Measurements from ENCODE around the gene SYCN. TPM values are rescaled to one million over a fixed set of nuclear protein-coding genes. Genes with fewer than 3 reads are reported as not detected.
A peak's percentile ranks its signal among the peaks of the same experiment; 100 is the strongest.

Gene SYCN
- total and polyA plus RNA-seq, 2 donors (not counting 3 experiments of a cell fraction or from before 2014, with no cell fraction given), result not detected

- H3K4me2 ChIP-seq (ENCODE audit: insufficient read depth, low read length), result no peak overlapping the region
- intact Hi-C loops (cut with micrococcal nuclease), result loop anchor here (5.0 kb wide), 1 partner anchor 147 kb away; no protein-coding TSS in a partner anchor
- FAIRE-seq (peak; percentile 21), DNase-seq (ENCODE audit: low read depth, low spot score) (peak; percentile 18)
- H4K20me1 ChIP-seq (replicated peaks; ENCODE audit: control insufficient read depth, extremely low read depth, insufficient read depth, low read length), result no peaks in the 10 kb centered on the region
- no peak overlapping the region for H3K4me3 ChIP-seq (replicated peaks in 1 of 3; ENCODE audit: insufficient read depth in 1 of 3, low read depth in 1 of 3, low read length in 3 of 3)
- no peaks in the 10 kb centered on the region for H3K9me1 ChIP-seq (replicated peaks; ENCODE audit: control insufficient read depth, extremely low read depth, insufficient read depth, low read length)
- no peak overlapping the region for H3K9ac ChIP-seq (replicated peaks; ENCODE audit: extremely low read depth, insufficient read depth, low read length)
- dilution Hi-C loops (cut with MboI; ENCODE audit: extremely low pct_ligation_motif_present, low sequenced_read_pairs), result no loop called here
- H3K9me3 ChIP-seq (replicated peaks; ENCODE audit: control insufficient read depth, insufficient read depth, low read length), result no peaks in the 10 kb centered on the region
- H3K4me1 ChIP-seq (ENCODE audit: control insufficient read depth, extremely low read depth, insufficient read depth, low read length), result no peaks in the 10 kb centered on the region
- H3K27ac ChIP-seq (ENCODE audit: insufficient read depth, low read depth, low read length), result no peak overlapping the region
- ChIA-PET POLR2A (no interaction called here), CTCF (interaction anchor here (0.7 to 1.2 kb wide), 5 partner anchors 9 to 77 kb away, joined by 3 to 4 read pairs (median 3); no protein-coding TSS in a partner anchor)
- no peaks in the 10 kb centered on the region for H3K79me2 ChIP-seq (ENCODE audit: control insufficient read depth, insufficient read depth, low read length)
- no peaks in the 10 kb centered on the region for H3K36me3 ChIP-seq (ENCODE audit: control insufficient read depth in 2 of 2, extremely low read depth in 1 of 2, insufficient read depth in 2 of 2, low read length in 2 of 2)
- peaks cover 33 to 38% of the 10 kb centered on the region in 2 experiments for H3K27me3 ChIP-seq (ENCODE audit: control insufficient read depth in 2 of 2, insufficient read depth in 2 of 2, low read length in 2 of 2)
- no peak for TF ChIP-seq POLR2A (IDR thresholded peaks at IDR 0.05; ENCODE audit: low read depth, low read length)
- TF ChIP-seq MAX (IDR thresholded peaks at IDR 0.05; ENCODE audit: insufficient read depth, insufficient read length), result no peak
- no peak for TF ChIP-seq EZH2 (IDR thresholded peaks at IDR 0.05; ENCODE audit: borderline replicate concordance, low read depth, low read length, severe bottlenecking)
- no peak for TF ChIP-seq GATA2 (IDR thresholded peaks at IDR 0.05; ENCODE audit: insufficient read depth, insufficient read length, low read depth, low read length)
- TF ChIP-seq POLR2AphosphoS5 (IDR thresholded peaks at IDR 0.05; ENCODE audit: insufficient read depth, low read depth, low read length), result no peak
- no peak for TF ChIP-seq MYC (IDR thresholded peaks at IDR 0.05; ENCODE audit: low read depth, low read length)
- no peak for TF ChIP-seq FOS (IDR thresholded peaks at IDR 0.05; ENCODE audit: borderline replicate concordance, insufficient read depth, low read length)
- no peak for TF ChIP-seq JUN (IDR thresholded peaks at IDR 0.05; ENCODE audit: borderline replicate concordance, insufficient read depth, insufficient read length, low read depth)
- no peak for TF ChIP-seq CTCF (IDR thresholded peaks at IDR 0.05; ENCODE audit: extremely low read depth in 1 of 2, insufficient read depth in 1 of 2, low read depth in 1 of 2, low read length in 2 of 2)
- no peak overlapping the region for H2AFZ ChIP-seq (ENCODE audit: low read depth, low read length)
- no TSS peak for BruUV-seq (replicated peaks)
Observed at GRCh38 chr19:39199025-39199424, 5.0 kb downstream of the SYCN start.
